ENCODE measurements around the gene OTOP3. TPM values are rescaled to one million over a fixed set of nuclear protein-coding genes. Genes with fewer than 3 reads are reported as not detected.

OTOP3 gene
- total RNA-seq, 1 donor from 2014 or later: not detected

DNA sequence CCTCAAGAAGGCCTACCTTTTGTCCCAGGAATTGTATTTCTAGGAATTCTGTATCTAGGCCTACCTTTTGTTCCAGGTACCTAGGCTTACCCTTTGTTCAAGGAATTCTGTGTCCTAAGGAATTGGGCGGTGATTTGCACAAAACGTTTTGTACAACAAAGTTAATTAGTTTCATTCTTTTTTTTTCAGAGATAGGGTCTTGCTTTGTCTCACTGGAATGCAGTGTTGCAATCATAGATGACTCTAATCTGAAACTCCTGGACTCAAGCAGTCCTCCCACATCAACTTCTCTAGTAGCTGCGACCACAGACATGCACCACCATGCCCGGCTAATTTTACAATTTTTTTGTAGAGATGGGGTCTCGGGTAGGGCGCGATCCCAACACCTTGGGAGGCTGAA, 58.7 kb downstream of the OTOP3 start:
- H3K36me3 ChIP-seq (ENCODE audit: control insufficient read depth, insufficient read depth, low read length): no peaks in the 10 kb centered on the region
- no peak overlapping the region for H3K4me3 ChIP-seq (ENCODE audit: low read depth, low read length)
- TF ChIP-seq, protein P1, sequence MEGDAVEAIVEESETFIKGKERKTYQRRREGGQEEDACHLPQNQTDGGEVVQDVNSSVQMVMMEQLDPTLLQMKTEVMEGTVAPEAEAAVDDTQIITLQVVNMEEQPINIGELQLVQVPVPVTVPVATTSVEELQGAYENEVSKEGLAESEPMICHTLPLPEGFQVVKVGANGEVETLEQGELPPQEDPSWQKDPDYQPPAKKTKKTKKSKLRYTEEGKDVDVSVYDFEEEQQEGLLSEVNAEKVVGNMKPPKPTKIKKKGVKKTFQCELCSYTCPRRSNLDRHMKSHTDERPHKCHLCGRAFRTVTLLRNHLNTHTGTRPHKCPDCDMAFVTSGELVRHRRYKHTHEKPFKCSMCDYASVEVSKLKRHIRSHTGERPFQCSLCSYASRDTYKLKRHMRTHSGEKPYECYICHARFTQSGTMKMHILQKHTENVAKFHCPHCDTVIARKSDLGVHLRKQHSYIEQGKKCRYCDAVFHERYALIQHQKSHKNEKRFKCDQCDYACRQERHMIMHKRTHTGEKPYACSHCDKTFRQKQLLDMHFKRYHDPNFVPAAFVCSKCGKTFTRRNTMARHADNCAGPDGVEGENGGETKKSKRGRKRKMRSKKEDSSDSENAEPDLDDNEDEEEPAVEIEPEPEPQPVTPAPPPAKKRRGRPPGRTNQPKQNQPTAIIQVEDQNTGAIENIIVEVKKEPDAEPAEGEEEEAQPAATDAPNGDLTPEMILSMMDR (IDR thresholded peaks at IDR 0.05; ENCODE audit: insufficient read depth, low read length, poor library complexity, severe bottlenecking): no peak
- no peaks in the 10 kb centered on the region for H3K27me3 ChIP-seq (ENCODE audit: control insufficient read depth, insufficient read depth, low read length)
- DNase-seq (ENCODE audit: low read depth): peak; percentile 56

DNA sequence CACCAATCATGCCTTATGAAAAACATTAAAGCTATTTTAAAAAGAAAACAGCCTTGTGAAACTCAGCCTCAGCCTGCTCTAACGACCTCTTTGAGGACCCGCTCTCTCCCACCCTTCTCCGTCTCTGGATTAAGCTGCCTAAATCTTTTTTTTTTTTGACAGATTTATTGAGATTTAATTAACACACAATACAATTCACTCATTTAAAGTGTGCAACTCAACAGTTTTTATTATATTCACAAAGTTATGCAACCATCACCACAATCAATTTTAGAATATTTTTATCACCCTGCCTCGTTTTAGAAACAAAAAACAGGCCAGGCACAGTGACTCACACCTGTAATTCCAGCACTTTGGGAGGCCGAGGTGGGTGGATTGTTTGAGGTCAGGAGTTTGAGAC, 60.1 kb downstream of the OTOP3 start:
- TF ChIP-seq, protein P1 (IDR thresholded peaks at IDR 0.05; ENCODE audit: insufficient read depth, low read length, poor library complexity, severe bottlenecking): no peak
- Histone ChIP-seq H3K36me3 (ENCODE audit: control insufficient read depth, insufficient read depth, low read length) (no peaks in the 10 kb centered on the region), H3K27me3 (ENCODE audit: control insufficient read depth, insufficient read depth, low read length) (no peaks in the 10 kb centered on the region), H3K4me3 (ENCODE audit: low read depth, low read length) (no peak overlapping the region)
- DNase-seq (ENCODE audit: low read depth): no peak

DNA sequence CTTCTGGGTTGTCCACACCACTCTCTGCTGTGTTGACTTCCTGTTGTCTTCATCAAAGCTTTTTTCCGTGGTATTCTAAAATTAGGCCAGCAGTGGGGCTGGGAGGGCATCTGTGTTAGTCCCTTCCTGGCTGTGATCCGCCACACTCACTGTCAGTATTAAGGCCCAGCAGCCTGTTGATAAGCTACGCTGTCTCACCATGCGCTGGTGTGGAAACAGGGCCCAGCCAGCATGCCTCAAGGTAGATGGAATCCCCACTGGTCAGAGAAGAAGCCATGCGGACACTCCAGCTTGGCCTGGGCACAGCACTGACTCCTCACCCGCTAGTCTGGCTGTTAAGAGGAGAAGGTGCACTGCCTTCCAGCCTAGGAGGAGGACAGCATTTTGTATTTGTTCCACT, 63.1 kb downstream of the OTOP3 start:
- no peak for DNase-seq (ENCODE audit: low read depth)
- TF ChIP-seq, protein P1 (IDR thresholded peaks at IDR 0.05; ENCODE audit: insufficient read depth, low read length, poor library complexity, severe bottlenecking): no peak
- no peak overlapping the region for H3K4me3 ChIP-seq (ENCODE audit: low read depth, low read length)
- H3K36me3 ChIP-seq (ENCODE audit: control insufficient read depth, insufficient read depth, low read length): no peaks in the 10 kb centered on the region
- H3K27me3 ChIP-seq (ENCODE audit: control insufficient read depth, insufficient read depth, low read length): no peaks in the 10 kb centered on the region

DNA sequence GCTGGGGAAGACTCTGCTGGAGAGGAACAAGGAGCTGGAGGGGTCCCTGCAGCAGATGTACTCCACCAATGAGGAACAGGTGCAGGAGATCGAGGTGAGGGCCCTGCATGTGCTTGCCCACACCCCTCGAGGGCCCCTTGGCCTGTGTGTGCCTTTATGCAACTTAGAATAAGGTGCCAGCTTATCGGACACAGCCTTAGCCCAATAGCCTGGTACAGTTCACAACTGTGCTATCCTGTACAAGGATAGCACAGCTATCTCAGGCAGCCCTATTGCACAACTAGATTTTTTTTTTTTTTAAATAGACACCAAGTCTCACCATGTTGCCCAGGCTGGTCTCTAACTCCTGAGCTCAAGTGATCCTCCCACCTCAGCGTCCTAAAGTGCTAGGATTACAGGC, 63.8 kb downstream of the OTOP3 start:
- DNase-seq (ENCODE audit: low read depth): no peak
- TF ChIP-seq, protein P1 (IDR thresholded peaks at IDR 0.05; ENCODE audit: insufficient read depth, low read length, poor library complexity, severe bottlenecking): no peak
- no peaks in the 10 kb centered on the region for H3K36me3 ChIP-seq (ENCODE audit: control insufficient read depth, insufficient read depth, low read length)

More for the DNA sequence above, 63.8 kb downstream of the OTOP3 start:
- Histone ChIP-seq H3K27me3 (ENCODE audit: control insufficient read depth, insufficient read depth, low read length) (no peaks in the 10 kb centered on the region), H3K4me3 (ENCODE audit: low read depth, low read length) (no peak overlapping the region)

Other genes starting within 250 kb of the OTOP3 start
- not detected in 2 replicates for gene CD300LF, start 223.0 kb upstream of the OTOP3 start, total RNA-seq
- gene RAB37, start 198.6 kb upstream of the OTOP3 start, total RNA-seq: 0.82 TPM in 1 of 2 replicates, not detected in the other
- gene NHERF1, start 187.3 kb upstream of the OTOP3 start, total RNA-seq: 33.6 and 40.6 TPM in 2 replicates
- 30.7 and 31.6 TPM in 2 replicates for gene NAT9, start 159.6 kb upstream of the OTOP3 start, total RNA-seq
- not detected in 2 replicates for gene GRIN2C, start 76.0 kb upstream of the OTOP3 start, total RNA-seq
- 34.0 and 45.0 TPM in 2 replicates for gene FDXR, start 62.9 kb upstream of the OTOP3 start, total RNA-seq
- not detected in 2 replicates for gene FADS6, start 42.3 kb upstream of the OTOP3 start, total RNA-seq
- gene USH1G, start 12.6 kb upstream of the OTOP3 start, total RNA-seq: not detected in 2 replicates
- gene OTOP2, start 11.6 kb upstream of the OTOP3 start, total RNA-seq: not detected in 2 replicates
- gene HID1, start 36.9 kb downstream of the OTOP3 start, total RNA-seq: 25.2 and 28.5 TPM in 2 replicates
- gene CDR2L, start 51.7 kb downstream of the OTOP3 start, total RNA-seq: 51.9 and 52.3 TPM in 2 replicates
- gene MRPL58, start 76.8 kb downstream of the OTOP3 start, total RNA-seq: 68.5 and 77.7 TPM in 2 replicates
- gene ATP5PD, start 111.1 kb downstream of the OTOP3 start, total RNA-seq: 247 and 275 TPM in 2 replicates
- 15.6 and 19.2 TPM in 2 replicates for gene KCTD2, start 111.3 kb downstream of the OTOP3 start, total RNA-seq
- gene SLC16A5, start 152.1 kb downstream of the OTOP3 start, total RNA-seq: 19.1 and 23.1 TPM in 2 replicates
- gene ARMC7, start 174.1 kb downstream of the OTOP3 start, total RNA-seq: 7.9 and 8.0 TPM in 2 replicates
- gene NT5C, start 195.8 kb downstream of the OTOP3 start, total RNA-seq: 107 and 114 TPM in 2 replicates
- 453 and 466 TPM in 2 replicates for gene JPT1, start 218.6 kb downstream of the OTOP3 start, total RNA-seq
- 61.9 and 76.0 TPM in 2 replicates for gene SUMO2, start 247.1 kb downstream of the OTOP3 start, total RNA-seq

Data from kidney epithelial cell (primary cell).